ENCODE results near the gene SIRT7.

The SIRT7 gene

DNA sequence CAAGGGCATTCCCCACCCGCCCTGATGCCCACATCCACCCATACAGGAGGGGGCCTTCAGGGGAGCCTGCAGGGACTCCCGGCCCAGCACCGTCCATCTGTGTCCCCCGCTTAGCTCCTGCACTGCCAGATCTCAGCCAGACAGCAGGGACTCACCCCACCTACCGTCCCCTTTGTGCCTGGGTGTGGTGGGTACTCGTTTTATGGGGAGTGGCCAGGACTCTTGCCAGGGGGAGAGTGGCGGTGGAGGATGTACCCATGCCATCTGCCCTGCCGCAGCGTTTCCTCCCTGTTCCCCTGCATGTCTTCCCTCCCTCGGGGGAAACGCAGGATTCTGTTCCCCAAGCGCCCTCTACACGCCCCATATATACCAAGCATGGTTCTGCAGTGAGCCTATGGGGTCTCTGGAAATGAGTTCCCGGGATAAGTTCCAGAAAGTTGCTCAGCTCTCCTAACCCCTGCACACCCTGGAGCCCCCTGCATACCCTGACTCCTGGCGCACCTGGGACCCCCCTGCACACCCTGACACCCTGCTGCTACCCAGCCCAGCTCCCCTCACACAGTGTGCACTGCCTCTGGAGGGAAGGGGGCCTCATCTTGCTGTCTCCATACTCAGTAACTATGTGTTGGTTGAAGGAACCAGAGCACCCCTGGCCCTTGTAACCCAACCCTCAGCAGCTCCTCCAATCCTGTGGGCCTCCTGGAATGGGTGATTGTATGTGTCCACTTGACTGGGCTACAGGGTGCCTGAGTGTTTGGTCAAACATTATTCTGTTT, 13.8 kb upstream of the SIRT7 start:
- DNase-seq (ENCODE audit: low read depth), result no peak

DNA sequence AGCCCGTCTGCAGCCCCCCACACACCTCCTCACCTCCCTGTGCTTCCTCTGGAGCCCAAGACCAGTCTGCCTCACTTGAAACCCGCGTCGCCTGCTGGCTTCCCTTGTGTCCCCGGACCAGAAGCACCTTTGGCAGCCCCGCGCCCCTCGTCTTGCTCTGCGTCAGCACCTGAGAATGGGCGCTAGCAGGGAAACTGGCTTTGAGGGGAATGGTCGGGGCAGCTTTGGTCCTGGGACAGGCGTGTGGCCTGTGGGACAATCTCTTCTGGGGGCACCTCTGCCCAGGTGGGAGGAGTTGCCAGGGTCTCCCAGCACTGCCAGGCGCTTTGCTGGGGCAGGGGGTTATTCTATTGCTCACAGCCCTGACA, 13.2 kb upstream of the SIRT7 start:
- DNase-seq (ENCODE audit: low read depth), result no peak

DNA sequence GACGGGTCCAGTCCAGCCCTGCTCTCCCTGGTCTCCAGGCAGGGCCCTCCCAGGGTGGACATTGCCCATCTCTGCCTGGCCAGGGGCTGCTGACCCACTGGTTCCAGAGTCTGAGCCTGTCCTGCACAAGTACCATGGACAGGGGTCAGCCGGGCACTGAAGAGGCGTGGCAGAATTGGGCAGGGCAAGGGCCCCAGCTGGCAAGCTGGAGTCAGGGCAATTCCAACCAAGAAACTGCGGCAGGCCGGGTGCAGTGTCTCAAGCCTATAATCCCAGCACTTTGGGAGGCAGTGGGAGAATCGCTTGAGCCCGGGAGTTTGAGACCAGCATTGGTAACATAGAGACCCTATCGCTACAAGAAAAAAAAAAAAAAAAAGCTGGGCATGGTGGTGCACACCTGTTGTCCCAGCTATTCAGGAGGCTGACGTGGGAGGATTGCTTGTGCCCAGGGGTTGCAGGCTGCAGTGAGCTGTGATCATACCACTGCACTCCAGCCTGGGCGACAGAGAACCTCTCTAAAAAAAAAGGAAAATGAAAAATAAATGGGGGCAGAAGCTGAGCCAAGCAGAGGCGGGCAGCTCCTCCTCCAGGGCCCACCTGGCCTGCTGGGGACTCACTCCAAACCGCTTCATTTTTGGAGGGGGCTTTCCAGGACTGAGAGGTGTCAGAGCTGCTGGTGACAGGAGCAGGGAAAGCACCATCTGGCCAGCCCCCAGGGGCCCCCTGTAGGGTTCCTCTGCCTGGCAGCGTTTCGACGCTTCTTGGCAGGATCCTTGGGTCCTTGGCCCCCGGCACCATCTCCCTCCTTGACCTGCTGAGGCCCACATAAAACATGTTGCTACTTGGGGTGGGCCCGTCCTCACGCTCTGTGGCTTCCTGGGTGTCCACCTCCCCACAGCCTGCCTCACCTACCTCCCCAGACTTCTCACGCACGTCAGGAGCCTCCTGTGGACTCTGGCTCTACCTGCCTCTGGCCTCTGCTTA, 12.5 kb upstream of the SIRT7 start:
- no peak for DNase-seq (ENCODE audit: low read depth)

DNA sequence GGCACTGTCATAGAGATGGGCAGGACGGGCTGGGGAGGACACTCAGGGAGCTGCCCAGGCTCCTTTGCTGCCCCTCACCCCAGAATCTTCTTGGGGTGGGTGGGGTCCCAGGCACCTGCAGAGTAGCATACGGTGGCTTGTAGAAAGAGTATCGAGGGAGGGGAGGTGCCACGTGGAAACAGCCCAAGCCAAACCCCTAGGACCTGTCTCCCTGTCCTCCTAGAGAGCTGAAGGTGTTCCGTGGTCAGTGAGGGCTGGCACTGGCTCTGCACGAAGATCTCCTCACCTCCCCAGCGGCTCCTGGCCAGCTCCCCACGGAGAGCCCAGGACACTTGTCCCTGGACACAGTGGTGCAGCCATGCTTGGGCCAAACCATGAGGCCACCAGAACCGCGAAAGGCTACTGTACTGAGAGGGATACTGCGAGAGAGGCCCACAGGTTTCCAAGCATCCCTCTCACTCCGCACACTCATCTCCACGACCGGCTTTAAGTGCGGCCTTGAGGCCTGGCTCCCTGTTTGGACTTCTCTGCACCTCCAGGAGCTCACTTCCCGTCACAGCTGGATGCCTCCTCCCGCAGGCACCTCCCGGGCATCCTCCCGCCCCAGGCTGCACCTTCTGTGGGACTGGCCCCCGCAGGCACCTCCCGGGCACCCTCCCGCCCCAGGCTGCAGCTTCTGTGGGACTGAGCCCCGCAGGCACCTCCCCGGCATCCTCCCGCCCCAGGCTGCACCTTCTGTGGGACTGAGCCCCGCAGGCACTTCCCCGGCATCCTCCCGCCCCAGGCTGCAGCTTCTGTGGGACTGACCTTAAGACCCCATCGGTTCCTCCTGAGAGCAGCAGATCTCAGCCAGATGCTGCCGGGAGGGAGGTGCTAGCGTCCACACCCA, 11.5 kb upstream of the SIRT7 start:
- no peak for DNase-seq (ENCODE audit: low read depth)

DNA sequence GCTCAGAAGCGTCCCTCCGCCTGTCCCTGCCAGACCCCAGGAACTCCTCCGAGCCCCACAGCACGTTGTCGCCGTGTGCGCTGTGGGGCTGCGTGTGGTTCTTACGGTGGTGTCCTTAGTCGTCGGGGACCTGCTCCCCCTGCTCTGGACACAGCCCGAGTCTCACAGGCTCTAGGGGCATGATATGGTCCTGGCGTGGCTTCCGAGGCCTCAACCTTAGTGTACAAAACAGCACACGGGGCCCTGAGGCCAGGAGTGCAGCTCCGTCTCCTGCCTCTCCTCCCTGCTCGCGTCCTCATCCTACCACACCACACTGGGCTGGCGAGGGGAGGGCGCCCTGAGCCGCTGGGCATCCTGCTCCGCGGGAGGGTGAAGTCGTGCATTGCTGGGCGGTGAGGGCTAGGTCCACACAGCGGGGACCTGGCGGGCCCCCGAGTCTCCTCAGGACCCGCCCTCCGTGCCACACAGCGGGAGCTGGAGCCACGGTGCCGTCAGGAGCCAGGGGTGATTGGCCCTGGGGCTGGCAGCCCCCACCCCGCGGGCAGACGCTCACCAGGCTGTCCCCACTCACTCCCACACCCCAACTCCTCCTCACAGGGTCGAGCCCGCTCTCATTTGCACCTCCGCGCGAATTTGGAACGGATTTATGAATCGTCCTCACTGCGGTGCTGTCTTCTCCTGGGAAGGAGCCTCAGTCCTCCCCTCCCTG, 10.7 kb upstream of the SIRT7 start:
- no peak for DNase-seq (ENCODE audit: low read depth)

DNA sequence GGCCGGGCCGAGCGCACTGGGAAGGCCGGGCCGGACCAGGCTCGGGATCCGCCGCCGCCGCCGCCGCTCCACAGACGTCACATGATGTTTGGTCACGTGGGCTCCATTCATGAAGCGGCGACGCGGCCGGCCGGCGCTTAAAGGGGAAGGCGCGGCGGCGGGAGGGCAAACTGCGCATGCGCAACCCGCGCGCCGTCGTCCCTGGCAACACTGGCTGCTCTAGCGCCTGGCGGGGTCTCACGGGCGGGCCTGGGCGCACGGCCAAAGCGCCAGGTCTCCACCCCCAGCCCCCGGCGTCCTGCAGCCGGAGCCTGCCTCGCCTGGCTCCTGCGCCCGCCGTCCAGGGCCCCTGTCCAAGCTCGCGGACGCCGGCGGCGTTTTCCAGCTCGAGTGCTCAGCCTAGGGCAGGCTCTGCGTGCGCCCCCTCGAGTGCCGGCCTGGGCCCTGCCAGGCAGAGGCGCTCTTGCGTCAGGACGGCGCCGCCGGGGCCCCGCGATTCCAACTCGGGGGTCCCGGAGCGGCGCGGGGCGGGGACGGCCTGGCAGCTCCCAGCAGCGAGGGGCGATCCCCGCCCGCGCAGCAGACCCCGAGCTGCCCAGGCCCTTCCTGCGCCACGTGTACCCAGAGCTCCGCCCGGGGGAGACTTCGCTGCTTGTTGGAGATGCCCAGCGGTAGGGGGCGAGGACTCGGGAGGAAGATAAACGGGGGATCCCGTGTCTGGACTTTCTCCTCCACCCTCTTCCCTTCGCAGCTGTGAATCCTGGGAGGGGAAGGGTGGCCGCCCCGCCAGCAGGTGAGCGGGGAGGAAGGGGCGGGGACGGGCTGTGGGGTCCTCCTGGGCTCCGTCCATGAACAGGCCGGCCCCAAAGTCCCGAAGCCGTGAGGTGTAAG, 9.9 kb upstream of the SIRT7 start, which contains the start of gene MAFG:
MAFG (minus strand) TSS at position 83 of the 891 bp plus-strand sequence. CDS start 4,550 bp downstream, outside the sequence.
- DNase-seq (ENCODE audit: low read depth), result peak; percentile 82

DNA sequence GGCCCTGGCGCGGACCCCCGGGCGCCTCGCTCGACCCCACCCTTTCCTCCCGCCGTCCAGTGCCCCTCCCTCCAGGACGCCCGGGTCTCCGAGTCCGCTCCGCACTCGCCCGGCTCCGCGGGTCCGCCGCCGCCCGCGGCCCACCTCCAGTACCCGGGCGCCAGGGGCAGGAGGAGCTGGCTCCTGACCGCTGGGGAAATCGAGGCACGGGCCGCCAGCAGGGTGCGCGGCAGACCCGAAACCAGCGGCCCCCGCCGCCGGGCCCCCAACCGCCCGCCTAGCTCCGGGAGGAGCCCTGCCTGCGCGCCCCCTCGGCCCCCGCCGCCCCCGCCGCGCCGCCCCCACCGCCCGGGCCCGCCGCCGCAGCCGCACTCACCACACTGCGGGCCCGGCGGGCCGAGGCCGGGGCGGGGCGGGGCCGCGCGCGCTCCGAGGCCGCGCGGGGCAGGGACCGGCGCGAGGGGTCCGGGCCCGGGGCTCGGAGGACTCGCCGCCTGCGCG, 9.2 kb upstream of the SIRT7 start:
- DNase-seq (ENCODE audit: low read depth), result peak; percentile 38

DNA sequence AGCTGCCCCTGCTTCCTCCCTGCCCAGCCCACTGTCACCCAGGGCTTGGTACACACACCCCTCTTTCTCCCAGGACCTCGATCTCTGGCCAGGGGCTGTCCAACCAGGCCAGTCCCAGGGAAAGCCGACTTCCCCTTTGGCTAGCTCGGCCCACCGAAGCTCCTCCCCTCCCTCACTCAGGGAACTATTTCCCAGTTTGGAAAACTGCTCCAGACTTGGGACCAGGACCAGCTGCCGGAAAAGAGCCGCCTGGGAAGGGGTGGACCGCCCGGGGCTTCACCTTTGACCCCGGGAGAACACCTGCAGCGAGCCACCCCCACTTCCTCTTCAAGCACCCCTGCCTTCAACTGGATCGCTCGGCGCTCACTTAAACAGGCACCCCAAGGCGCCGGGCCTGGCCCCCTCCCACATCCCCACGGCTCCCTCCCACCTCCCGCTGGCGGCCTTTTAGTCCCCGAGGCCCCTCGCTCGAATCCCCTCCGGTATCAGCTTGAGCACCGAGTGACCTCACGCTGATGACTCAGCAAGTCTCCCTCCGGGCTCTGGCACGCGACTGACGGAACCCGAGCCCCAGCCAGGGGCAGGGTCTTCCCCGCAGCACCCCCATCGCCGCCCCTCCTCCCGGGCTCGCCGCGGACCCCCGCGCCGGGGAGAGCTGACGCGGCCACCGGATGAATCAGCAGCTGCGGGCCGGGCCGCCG, 8.6 kb upstream of the SIRT7 start:
- peak; percentile 66 for DNase-seq (ENCODE audit: low read depth)

DNA sequence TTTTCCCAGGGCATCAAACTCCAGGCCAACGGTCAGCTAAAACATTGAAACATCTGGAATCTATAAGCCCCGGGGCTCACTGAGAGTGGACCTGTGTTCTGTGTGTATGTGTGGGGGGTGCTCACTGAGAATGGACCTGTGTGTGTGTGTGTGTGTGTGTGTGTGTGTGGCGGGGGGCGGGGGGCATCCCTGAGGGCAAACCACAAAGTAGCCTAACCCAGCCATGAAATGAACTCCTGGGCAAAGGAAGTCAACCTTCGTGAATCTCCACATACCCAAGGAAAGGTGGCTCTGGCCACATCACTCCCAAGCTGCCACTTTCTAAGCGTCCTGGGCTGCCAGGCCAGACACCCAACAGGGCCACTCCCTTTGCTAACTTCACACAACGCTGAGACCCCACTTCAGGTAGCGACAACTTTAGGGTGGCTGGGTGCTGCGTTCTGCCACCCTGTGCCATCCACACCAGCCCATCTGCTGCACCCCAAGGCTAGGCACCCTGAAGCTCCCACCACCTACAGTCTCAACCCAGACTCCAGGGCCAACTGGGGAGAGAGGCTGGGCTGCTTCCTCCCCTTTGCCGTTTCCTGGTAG, 8.0 kb upstream of the SIRT7 start:
- no peak for DNase-seq (ENCODE audit: low read depth)

DNA sequence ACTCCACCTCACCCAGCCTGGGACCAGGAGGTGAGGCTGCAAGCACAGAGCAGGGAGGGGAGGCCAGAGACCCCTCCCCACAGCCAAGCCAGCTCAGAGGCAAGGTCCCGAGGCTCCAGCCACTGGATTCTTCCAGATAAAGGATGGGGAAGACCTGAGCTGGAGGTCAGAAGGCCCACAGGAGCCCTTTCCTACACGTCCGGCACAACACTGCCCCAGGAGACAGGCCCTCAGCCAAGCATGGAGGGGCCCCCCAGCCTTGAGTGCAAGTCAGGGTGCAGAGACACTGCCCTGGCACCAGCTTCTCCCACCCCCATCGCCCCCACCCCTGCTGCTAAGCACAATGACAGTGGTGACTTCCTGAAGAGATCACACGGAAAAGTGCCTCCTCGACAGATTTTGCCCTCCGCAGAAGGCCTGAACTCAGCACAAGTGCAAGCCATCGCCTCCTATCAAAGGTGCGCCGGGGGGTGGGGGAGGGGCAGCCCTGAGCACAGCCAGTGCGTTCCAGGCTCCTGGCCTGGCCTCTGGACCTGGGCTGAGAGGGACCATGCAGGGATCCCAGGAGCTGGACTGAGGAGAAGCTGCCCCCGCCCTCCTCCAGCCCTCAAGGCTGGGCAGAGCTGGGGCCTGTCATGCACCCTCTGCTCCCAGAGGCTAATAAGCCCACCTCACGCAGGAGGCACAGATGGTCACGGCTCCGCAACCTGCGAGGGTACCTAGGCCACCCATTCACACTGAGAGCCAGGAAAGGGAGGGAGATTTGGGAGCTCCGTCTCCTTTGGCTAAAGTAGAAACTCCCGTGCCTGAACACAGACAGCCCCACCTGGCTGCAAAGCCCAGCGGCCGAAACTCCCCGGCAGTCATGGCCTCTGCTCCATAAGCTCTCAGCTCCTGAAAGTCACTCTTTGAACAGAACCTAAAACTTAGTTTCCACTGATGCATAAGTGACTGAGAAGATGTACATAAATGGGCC, 6.9 kb upstream of the SIRT7 start:
- no peak for DNase-seq (ENCODE audit: low read depth)

DNA sequence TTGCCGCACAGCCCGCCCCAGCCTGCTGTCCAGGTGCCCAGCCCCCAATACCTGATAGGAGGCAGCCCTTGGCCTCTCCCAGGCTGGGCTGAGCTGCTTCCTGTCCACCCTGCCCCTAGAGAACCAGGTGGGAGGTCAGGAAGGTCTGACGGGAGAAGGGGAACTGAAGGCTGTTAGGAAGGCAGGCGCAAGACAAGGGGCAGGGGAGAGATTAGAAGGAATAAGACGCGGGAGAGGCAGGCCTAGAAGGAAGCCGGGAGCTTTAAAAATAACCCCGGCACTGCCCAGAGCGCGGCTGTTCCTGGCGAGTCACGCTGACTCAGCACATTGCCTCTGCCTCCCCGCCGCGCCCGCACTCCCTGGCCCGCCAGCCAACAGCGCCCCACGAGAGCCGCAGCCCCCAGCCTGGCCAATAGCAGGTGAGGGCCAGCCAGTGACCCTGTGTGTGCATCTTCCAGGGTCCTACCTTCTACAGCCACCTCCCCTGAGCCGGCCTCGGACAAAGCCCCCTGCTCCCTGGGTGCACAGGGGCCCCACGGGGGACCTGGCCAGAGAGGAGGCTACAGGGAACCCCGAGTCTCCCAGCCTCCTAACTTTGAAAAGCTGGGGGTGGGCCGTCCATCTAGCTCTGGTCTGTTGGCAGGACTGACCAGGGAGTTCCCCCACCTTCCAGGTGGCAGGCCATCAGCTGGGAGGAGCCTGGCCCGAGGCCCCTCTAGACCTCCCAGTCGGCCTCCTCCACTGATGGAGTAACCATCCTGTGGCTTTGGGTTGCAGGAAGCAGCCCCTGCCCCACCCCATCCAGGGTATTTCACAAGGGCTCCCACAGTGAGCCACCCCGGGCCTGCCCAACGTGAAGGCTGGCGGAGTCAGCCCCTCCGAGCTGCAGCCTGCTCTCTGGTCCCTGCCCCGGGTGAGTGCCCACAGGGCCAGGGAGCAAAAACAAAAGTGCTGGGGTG, 5.6 kb upstream of the SIRT7 start:
- DNase-seq (ENCODE audit: low read depth), result no peak

DNA sequence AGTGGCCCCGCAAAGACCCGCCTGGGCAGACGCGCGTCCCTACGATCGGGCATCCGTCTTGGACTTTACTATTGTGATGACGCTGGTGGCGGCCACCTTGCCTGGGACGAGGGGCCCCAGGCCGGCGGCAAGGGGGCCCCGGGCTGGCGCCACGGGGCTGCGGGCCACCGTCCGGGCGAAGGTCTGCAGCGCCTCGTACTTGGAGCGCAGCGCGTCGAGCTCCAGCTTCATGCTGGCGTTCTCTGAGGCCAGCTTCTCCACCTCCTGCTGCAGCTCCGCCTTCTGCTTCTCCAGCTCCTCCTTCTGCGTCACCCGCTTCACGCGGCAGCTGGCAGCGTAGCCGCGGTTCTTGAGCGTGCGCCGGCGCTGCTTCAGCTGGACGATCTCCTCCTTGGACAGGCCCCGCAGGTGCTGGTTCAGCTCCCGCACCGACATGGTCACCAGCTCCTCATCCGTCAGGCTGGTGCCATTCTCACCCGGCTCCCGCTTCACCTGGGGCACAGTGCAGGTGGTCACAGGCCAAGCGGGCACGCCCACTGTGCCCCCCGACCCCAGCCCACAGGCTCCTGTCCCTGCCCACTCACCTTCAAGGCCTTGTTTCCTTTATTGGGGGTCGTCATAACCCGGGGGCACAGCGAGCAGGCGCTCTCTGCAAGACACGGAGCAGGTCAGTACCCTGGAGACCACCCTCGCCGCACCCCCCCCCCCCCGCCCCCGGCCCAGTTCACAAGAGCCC, 4.8 kb upstream of the SIRT7 start:
- no peak for DNase-seq (ENCODE audit: low read depth)

DNA sequence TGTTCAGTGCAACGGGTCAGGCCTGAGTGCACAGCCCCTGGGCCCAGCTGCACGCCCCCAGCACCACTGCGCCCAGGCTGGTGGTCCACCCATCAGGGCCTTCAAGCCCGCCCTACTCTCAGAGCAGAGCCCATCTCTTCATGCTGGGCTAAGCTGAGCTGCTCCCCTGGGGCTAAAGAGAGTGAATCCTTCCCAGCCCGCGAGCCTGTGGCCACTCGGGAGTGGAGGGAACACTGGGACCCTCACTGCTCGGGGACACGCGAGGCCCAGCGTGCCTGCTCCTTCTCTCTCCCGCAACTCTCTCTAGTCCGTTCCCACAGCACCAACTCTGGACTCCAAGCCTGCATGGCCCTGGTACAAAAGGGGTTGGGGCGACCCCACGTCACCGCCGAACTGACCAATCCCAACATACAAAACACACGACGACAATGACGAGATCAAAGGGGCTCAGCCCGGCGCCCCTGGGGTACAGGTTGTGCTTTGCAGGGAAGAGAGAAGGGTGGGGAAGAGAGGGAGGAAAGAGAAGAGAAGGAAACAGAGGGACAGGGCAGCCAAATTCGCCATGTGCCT, 4.1 kb upstream of the SIRT7 start:
- DNase-seq (ENCODE audit: low read depth), result no peak

DNA sequence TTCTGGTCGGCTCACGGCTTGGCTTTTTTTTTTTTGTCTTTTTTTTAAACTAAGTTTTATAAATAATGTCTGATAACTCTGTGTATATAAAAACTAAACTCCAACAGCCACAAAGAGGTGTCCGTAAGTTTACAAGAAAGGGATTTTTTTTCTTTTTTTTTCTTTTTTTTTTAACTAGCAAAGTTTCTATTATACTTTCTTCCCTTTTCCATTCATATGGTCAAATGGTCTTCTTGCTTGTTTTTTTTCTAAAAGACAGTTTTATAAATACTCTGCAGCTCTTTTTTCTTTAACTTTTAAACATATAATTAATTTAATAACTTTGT, 3.5 kb upstream of the SIRT7 start:
- DNase-seq (ENCODE audit: low read depth), result no peak

DNA sequence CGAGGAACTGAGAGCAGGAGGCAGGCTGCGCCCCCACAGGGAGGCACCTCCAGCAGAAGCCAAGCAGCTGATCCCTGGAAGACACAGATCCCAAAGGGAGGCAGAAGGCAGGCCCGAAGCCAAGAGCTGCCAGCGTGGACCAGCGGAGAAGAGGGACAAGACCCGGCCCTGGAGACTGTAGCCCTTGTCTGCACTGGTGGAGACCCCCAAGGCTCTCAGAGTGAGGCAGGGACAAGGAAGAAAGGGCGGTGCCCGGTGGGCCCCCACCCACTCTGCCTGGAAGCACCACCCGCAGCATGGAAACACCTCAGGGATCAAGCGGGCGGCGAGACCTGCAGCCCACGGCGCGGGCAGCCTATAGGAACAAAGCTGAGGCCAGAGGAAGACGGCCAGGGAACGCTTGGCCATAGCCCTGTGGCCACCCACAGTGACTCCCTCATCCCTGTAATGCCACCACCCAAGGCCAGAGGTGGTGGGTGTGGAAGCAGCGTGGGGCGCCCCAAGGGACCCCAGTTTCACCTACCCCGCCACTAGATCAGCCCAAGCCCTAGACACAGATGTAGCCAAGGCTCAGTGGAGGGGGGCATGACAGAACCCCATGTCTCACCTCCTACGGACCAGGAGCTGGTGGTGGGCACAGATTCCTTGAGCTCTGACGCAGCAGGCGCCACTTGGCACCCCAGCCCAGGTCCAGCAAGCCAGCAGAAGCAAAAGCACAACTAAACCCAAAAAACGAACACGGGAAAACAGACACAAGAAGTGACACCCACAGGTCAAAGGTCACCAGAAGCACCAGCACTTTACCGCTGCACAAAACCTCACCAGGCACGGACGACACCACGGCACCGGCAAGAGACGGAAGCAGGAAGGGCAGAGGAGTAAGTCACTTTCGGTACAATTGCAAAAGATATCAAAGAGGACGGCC, 2.9 kb upstream of the SIRT7 start:
- no peak for DNase-seq (ENCODE audit: low read depth)

Measured in stimulated activated CD4-positive, alpha-beta T cell treated with anti-CD3 and anti-CD28 coated beads, Interleukin-2, amount 100 ng/mL, for 4 hours (primary cell).